Common myeloid progenitor, CD34-positive (primary cell): ENCODE data around the gene KCNT2.
"Not testable (repeated sequence)": the region's sequence is repeated elsewhere in the genome, so short reads cannot be mapped to it uniquely, and the experiment has no call there.

Experiments
- CTCF ChIA-PET: fragments of 350-600 bp; sonication (Branson Sonifier 250); formaldehyde crosslinking; loops from one replicate; lab custom pipeline; 2021; ENCODE audit warnings: antibody characterized with exemption; lab: Charles Lee
- POLR2A ChIA-PET: fragments of 350-600 bp; sonication (Branson Sonifier 250); formaldehyde crosslinking; loops from one replicate; lab custom pipeline; 2021; ENCODE audit warnings: antibody characterized with exemption; lab: Charles Lee
- DNase-seq, 3 donors: peaks; one replicate each; pipeline versions ENCODE4 v3.0.0 to v3.0.0-alpha.2; 2013
- H3K27ac ChIP-seq, 2 experiments: 1 replicate in 1 of 2; 2 replicates in 1 of 2; pipeline ENCODE4 v1.7.0; 2013; ENCODE audit warnings: inconsistent platforms in 2 of 2, low read length in 2 of 2, mild to moderate bottlenecking in 2 of 2, low read depth in 1 of 2, moderate library complexity in 1 of 2; ENCODE audit not compliant: severe bottlenecking in 2 of 2, insufficient read depth in 1 of 2, poor library complexity in 1 of 2
- H3K27me3 ChIP-seq, 5 experiments: replicated peaks in 2 of 5; 1 replicate in 3 of 5; 2 replicates in 2 of 5; pipeline versions ENCODE4 v1.6.1 to v1.7.0; 2013; ENCODE audit warnings: low read length in 4 of 5, mild to moderate bottlenecking in 2 of 5, moderate library complexity in 2 of 5, inconsistent platforms in 1 of 5; ENCODE audit not compliant: insufficient read depth in 5 of 5, control insufficient read depth in 4 of 5
- H3K36me3 ChIP-seq, 4 experiments: 1 replicate in 2 of 4; 2 replicates in 2 of 4; pipeline versions ENCODE4 v1.6.1 to v1.7.0; 2013; ENCODE audit warnings: low read length in 3 of 4, control low read depth in 1 of 4, mild to moderate bottlenecking in 1 of 4; ENCODE audit not compliant: control insufficient read depth in 4 of 4, insufficient read depth in 4 of 4
- H3K4me1 ChIP-seq, 4 experiments: 1 replicate in 3 of 4; 2 replicates in 1 of 4; pipeline versions ENCODE4 v1.6.1 to v1.7.1; 2013; ENCODE audit warnings: low read length in 3 of 4, mild to moderate bottlenecking in 3 of 4, control low read depth in 1 of 4, inconsistent platforms in 1 of 4, moderate library complexity in 1 of 4; ENCODE audit not compliant: control insufficient read depth in 4 of 4, insufficient read depth in 4 of 4; ENCODE audit errors: control extremely low read depth in 1 of 4
- H3K4me3 ChIP-seq, 7 experiments: 1 replicate in 4 of 7; 2 replicates in 3 of 7; pipeline versions ENCODE4 v1.5.1 to v1.7.0; 2013; ENCODE audit warnings: mild to moderate bottlenecking in 7 of 7, low read length in 6 of 7, moderate library complexity in 6 of 7, inconsistent platforms in 2 of 7, low read depth in 2 of 7, control low read depth in 1 of 7; ENCODE audit not compliant: insufficient read depth in 4 of 7, control insufficient read depth in 1 of 7; ENCODE audit errors: extremely low read depth in 1 of 7
- H3K9me3 ChIP-seq, 5 experiments: 1 replicate in 4 of 5; 2 replicates in 1 of 5; pipeline versions ENCODE4 v1.6.1 to v1.7.1; 2013; ENCODE audit warnings: low read length in 4 of 5, mild to moderate bottlenecking in 2 of 5, inconsistent platforms in 1 of 5, low read depth in 1 of 5, moderate library complexity in 1 of 5; ENCODE audit not compliant: control insufficient read depth in 4 of 5, insufficient read depth in 2 of 5; ENCODE audit errors: control extremely low read depth in 1 of 5
- WGBS: methylation state at CpG from one replicate; pipeline ENCODE4 v1.1.5; 2013; ENCODE audit not compliant: insufficient coverage; 5-methylcytosine and 5-hydroxymethylcytosine counted together

KCNT2 gene

GRCh38 chr1:196522574-196523345, 85.5 kb downstream of the KCNT2 start:
- H3K36me3 ChIP-seq, H3K9me3 ChIP-seq, DNase-seq, POLR2A ChIA-PET, H3K4me3 ChIP-seq, H3K27ac ChIP-seq, CTCF ChIA-PET, H3K4me1 ChIP-seq, H3K27me3 ChIP-seq: not testable (repeated sequence)
- WGBS: 91% methylated on average over 11 of the region's 12 CpGs

GRCh38 chr1:196517193-196517592, 91.0 kb downstream of the KCNT2 start:
- Histone ChIP-seq H3K27me3 (no peaks in the 10 kb centered on the region), H3K4me1 (no peaks in the 10 kb centered on the region), H3K36me3 (no peaks in the 10 kb centered on the region), H3K4me3 (no peak overlapping the region), H3K9me3 (peaks cover 0 to 6% (median 1%) of the 10 kb centered on the region in 5 experiments), H3K27ac (no peak overlapping the region)
- ChIA-PET POLR2A (no interaction called here), CTCF (no interaction called here)
- DNase-seq: peak in 1 of 3 donors; percentile 8

- ChIA-PET POLR2A (no interaction called here), CTCF (no interaction called here)
- H3K9me3 ChIP-seq: peaks cover 0 to 6% (median 1%) of the 10 kb centered on the region in 5 experiments
- H3K27ac ChIP-seq: no peak overlapping the region
- DNase-seq: no peak
- H3K4me1 ChIP-seq: no peaks in the 10 kb centered on the region
- no peaks in the 10 kb centered on the region for H3K36me3 ChIP-seq
- H3K4me3 ChIP-seq: no peak overlapping the region
- WGBS: 96% methylated on average over 3 of the region's 3 CpGs
- no peaks in the 10 kb centered on the region for H3K27me3 ChIP-seq
Observed at GRCh38 chr1:196516373-196516772, 91.9 kb downstream of the KCNT2 start.

GRCh38 chr1:196515904-196516303, 92.3 kb downstream of the KCNT2 start:
- POLR2A ChIA-PET: no interaction called here
- CTCF ChIA-PET: no interaction called here
- 100% methylated on average over 2 of the region's 2 CpGs for WGBS

DNA sequence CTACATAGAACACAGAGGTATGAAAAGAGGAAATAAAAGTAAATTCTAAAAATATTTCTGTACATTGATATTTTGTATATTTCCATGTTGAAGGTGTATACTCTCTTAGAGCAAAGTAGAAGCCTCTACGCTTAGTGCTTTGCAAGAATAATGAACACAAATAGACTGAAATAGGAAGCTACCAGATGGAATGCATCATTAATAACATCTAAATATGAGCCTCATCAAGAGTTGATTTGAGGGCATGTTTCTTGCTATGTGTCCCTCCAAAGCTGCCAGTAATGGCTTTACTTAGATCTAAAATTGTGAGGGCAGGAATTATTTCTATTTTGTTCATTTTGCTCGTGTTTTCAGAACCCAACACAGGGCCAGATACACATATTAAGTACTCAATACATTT, 94.4 kb downstream of the KCNT2 start:
- H3K27ac ChIP-seq: no peak overlapping the region
- peaks cover 0 to 6% (median 1%) of the 10 kb centered on the region in 5 experiments for H3K9me3 ChIP-seq
- H3K4me1 ChIP-seq: no peaks in the 10 kb centered on the region
- no peaks in the 10 kb centered on the region for H3K27me3 ChIP-seq
- H3K4me3 ChIP-seq: no peak overlapping the region
- WGBS: no CpG with 5 or more reads among the region's 2 CpGs
- ChIA-PET POLR2A (no interaction called here), CTCF (no interaction called here)
- H3K36me3 ChIP-seq: no peaks in the 10 kb centered on the region
- no peak for DNase-seq

More at GRCh38 chr1:196515904-196516303, 92.3 kb downstream of the KCNT2 start:
- DNase-seq: no peak
- Histone ChIP-seq H3K27ac (no peak overlapping the region), H3K9me3 (peaks cover 0 to 6% (median 1%) of the 10 kb centered on the region in 5 experiments), H3K4me3 (no peak overlapping the region), H3K27me3 (no peaks in the 10 kb centered on the region), H3K36me3 (no peaks in the 10 kb centered on the region), H3K4me1 (no peaks in the 10 kb centered on the region)

- Histone ChIP-seq H3K36me3 (no peaks in the 10 kb centered on the region), H3K27me3 (no peaks in the 10 kb centered on the region), H3K4me1 (no peaks in the 10 kb centered on the region), H3K9me3 (no peaks in the 10 kb centered on the region), H3K27ac (no peak overlapping the region), H3K4me3 (no peak overlapping the region)
- no CpG with 5 or more reads among the region's 1 CpG for WGBS
- CTCF ChIA-PET: interaction anchor here (1.2 kb wide), 1 partner anchor 17 kb away, joined by 3 read pairs; no protein-coding TSS in a partner anchor
- POLR2A ChIA-PET: no interaction called here
- no peak for DNase-seq
Observed at GRCh38 chr1:196510451-196510850, 97.8 kb downstream of the KCNT2 start.

GRCh38 chr1:196504224-196504623, 104.0 kb downstream of the KCNT2 start:
- H3K27me3 ChIP-seq, POLR2A ChIA-PET, H3K4me1 ChIP-seq, H3K36me3 ChIP-seq, H3K9me3 ChIP-seq, H3K27ac ChIP-seq, DNase-seq, CTCF ChIA-PET, H3K4me3 ChIP-seq: not testable (repeated sequence)
- no CpG with 5 or more reads among the region's 1 CpG for WGBS
